Activated naive CD8-positive, alpha-beta T cell treated with anti-CD3 and anti-CD28 coated beads, Interleukin-2, amount 10 ng/mL, durations not matched to agents 7 days and 5 days (primary cell): ENCODE measurements around the gene PRPH2. TPM values are rescaled to one million over a fixed set of nuclear protein-coding genes. Genes with fewer than 3 reads are reported as not detected.
A peak's percentile ranks its signal among the peaks of the same experiment; 100 is the strongest.
"Not testable (repeated sequence)": the region's sequence is repeated elsewhere in the genome, so short reads cannot be mapped to it uniquely, and the experiment has no call there.

Experiments
- ATAC-seq: fragments of 150-1000 bp; cut with Tn5 transposase; one replicate; pipeline ENCODE4 v1.10.0; 2021; ENCODE audit warnings: low read depth, moderate library complexity
- POLR2A ChIA-PET: fragments of 350-600 bp; sonication (Branson Sonifier 250); formaldehyde crosslinking; loops from one replicate; lab custom pipeline; 2021; ENCODE audit warnings: antibody characterized with exemption; lab: Charles Lee
- DNase-seq: peaks from one replicate; pipeline ENCODE4 v3.0.0; 2021
- H3K27ac Mint-ChIP-seq: one replicate; pipeline ENCODE4 v1.8.0; 2022; ENCODE audit warnings: mild to moderate bottlenecking, mixed read lengths
- H3K27me3 Mint-ChIP-seq: one replicate; pipeline ENCODE4 v1.8.0; 2022; ENCODE audit warnings: mild to moderate bottlenecking, moderate library complexity, mixed read lengths
- H3K36me3 Mint-ChIP-seq: one replicate; pipeline ENCODE4 v1.8.0; 2021; ENCODE audit warnings: mild to moderate bottlenecking, mixed read lengths
- H3K4me1 Mint-ChIP-seq: one replicate; pipeline ENCODE4 v1.8.0; 2021; ENCODE audit warnings: mixed read lengths
- H3K4me3 Mint-ChIP-seq: one replicate; pipeline ENCODE4 v1.8.0; 2022; ENCODE audit warnings: mild to moderate bottlenecking, moderate library complexity, mixed read lengths
- H3K9me3 Mint-ChIP-seq: one replicate; pipeline ENCODE4 v1.8.0; 2021; ENCODE audit warnings: mixed read lengths
- total RNA-seq, 2 experiments: library from RNA; stranded (reverse); gene quantifications; one replicate each; pipeline ENCODE4 v1.2.3, GENCODE V29; 2021

Gene PRPH2
- total RNA-seq, 2 experiments from 2014 or later: 0.08 to 0.09 TPM

DNA sequence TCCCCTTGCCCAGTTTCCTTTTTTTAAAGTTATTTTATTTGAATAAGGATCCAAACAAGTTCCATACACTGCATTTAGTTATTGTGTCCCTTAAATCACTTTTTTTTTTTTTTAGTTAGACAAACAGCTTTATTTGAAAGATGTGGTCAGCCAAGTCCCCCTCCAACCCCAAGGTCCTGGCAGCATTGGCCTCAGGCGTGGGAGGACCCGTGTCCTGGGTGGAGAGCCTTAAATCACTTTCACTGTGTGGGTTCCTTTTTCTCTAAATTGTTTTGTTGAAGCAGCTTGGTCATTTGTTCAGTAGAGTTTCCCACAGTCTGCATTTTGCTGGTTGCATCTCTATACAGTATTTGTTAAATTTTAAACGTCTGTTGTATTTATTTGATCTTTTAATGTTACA, 28.7 kb upstream of the PRPH2 start:
- Mint-ChIP-seq H3K36me3 (peaks cover 13% of the 10 kb centered on the region), H3K4me1 (peaks cover 18% of the 10 kb centered on the region), H3K4me3 (no peak overlapping the region), H3K27me3 (no peaks in the 10 kb centered on the region), H3K27ac (no peak overlapping the region), H3K9me3 (peaks cover 1% of the 10 kb centered on the region)
- POLR2A ChIA-PET: interaction anchor here (8.0 kb wide), 1 partner anchor 24 kb away, joined by 450 read pairs; the partner anchor contains the start of gene BICRAL
- DNase-seq: no peak
- ATAC-seq: no peak

GRCh38 chr6:42748203-42748898, 26.0 kb upstream of the PRPH2 start:
- no peaks in the 10 kb centered on the region for H3K27me3 Mint-ChIP-seq
- peaks cover 1% of the 10 kb centered on the region for H3K9me3 Mint-ChIP-seq
- peak overlapping the region; percentile 100 for H3K4me3 Mint-ChIP-seq
- H3K36me3 Mint-ChIP-seq: peaks cover 20% of the 10 kb centered on the region
- ATAC-seq: no peak
- POLR2A ChIA-PET: interaction anchor here (0.6 to 8.0 kb wide), 11 partner anchors 10 to 853 kb away, joined by 4 to 450 read pairs (median 5); partner anchors contain the start of genes BICRAL, RPL7L1 and USP49
- H3K4me1 Mint-ChIP-seq: peaks cover 22% of the 10 kb centered on the region
- H3K27ac Mint-ChIP-seq: peak overlapping the region; percentile 100
- no peak for DNase-seq

- peak overlapping the region; percentile 100 for H3K4me3 Mint-ChIP-seq
- peaks cover 20% of the 10 kb centered on the region for H3K36me3 Mint-ChIP-seq
- POLR2A ChIA-PET: interaction anchor here (0.5 to 8.0 kb wide), 31 partner anchors 11 to 730 kb away, joined by 3 to 450 read pairs (median 5); partner anchors contain the start of genes BICRAL, CNPY3, CUL7 and PEX6
- DNase-seq (peak; percentile 86), ATAC-seq (peak; percentile 57)
- H3K27ac Mint-ChIP-seq: peak overlapping the region; percentile 100
- H3K9me3 Mint-ChIP-seq: no peaks in the 10 kb centered on the region
- no peaks in the 10 kb centered on the region for H3K27me3 Mint-ChIP-seq
- H3K4me1 Mint-ChIP-seq: peaks cover 21% of the 10 kb centered on the region
Measured at GRCh38 chr6:42746463-42747391, 24.3 kb upstream of the PRPH2 start.

DNA sequence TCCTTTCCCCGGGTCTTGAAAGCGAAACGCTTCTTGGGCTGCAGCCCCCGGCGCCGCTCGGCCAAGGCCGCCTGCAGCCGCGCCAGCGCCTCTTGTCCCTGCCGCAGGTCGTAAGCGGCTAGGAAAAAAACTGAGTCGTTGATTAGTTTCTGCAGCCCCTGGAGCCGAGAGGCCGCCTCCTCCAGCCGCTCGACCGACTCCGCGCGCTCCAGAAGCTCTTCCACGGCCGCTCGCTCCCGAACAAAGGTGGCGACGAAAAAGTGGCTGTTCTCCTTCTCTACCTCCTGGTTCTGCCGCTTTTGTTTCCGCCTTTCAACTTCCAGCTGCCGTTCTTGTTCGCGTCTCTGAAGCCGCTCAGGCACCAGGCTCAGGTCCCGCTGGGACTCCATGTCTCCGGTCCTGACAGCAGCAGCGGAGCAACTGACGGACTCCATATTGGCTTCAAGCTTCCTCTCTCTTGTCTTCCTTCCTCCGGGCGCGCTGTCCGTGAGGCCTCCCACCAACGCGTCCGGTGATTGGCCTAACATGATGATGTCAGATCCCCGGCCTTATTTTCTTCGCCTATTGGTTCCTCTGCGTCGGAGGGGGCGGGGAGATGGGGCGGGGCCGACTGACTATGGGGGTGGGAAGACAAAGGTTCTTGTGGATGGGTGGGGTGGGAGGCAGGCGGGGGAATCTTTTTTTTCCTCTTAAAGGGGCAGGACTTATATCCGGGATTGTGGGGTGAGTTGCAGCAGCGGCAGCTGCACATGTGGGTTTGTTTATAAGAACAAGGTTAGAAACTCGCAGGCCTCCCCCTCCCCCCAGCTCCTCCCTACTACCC, 23.5 kb upstream of the PRPH2 start, which contains the start of gene TBCC:
Gene TBCC, minus strand, starts transcription at position 464 of the 823 bp plus-strand sequence. Its CDS starts 30 bp downstream, at position 434.
- peak within 1 kb of the TSS; percentile 100 for H3K4me3 Mint-ChIP-seq
- no peaks in the 10 kb centered on the region for H3K9me3 Mint-ChIP-seq
- ATAC-seq: peak; percentile 83
- peak within 1 kb of the TSS; percentile 100 for H3K27ac Mint-ChIP-seq
- peak; percentile 85 for DNase-seq
- peaks cover 20% of the 10 kb centered on the region for H3K36me3 Mint-ChIP-seq
- H3K27me3 Mint-ChIP-seq: no peaks in the 10 kb centered on the region
- POLR2A ChIA-PET: interaction anchor here (0.5 to 8.0 kb wide), 28 partner anchors 9 to 731 kb away, joined by 3 to 450 read pairs (median 6); partner anchors contain the start of genes BICRAL, CNPY3, CUL7 and PEX6
- peaks cover 21% of the 10 kb centered on the region for H3K4me1 Mint-ChIP-seq

DNA sequence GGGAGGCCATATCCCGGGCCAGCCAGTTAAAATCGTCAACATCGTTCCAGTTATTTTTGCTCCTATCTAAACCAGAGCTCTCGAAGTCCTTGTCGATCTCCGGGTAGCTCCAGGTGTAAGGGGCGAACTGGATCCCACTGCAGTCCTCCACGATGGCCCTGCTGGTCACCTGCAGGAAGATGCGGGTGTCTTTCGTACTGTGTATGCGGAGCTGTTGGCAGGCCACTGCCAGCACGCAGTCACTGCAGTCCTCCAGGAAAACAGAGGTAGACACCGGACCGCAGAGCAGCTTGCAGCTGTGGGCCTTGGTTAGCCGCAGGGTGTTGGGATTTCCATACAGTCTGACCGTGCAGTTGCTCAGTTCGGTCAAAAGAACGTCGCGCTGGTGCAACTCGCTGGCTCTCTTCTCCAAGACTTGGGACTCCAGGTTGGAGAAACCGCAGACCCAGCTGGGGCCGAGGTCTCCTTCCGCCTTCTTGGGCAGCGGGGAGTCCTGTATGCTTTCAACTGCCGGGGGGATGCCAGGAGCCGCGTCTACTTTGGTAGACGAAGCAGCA, 22.8 kb upstream of the PRPH2 start:
- H3K4me1 Mint-ChIP-seq: peaks cover 21% of the 10 kb centered on the region
- H3K9me3 Mint-ChIP-seq: no peaks in the 10 kb centered on the region
- ATAC-seq (no peak), DNase-seq (peak; percentile 54)
- H3K27ac Mint-ChIP-seq: peak overlapping the region; percentile 100
- POLR2A ChIA-PET: interaction anchor here (0.5 to 8.0 kb wide), 20 partner anchors 10 to 732 kb away, joined by 3 to 450 read pairs (median 8); partner anchors contain the start of genes BICRAL, CNPY3, PEX6 and PPP2R5D
- no peaks in the 10 kb centered on the region for H3K27me3 Mint-ChIP-seq
- H3K4me3 Mint-ChIP-seq: peak overlapping the region; percentile 100
- peaks cover 17% of the 10 kb centered on the region for H3K36me3 Mint-ChIP-seq

- no peak for DNase-seq
- POLR2A ChIA-PET: interaction anchor here (0.9 to 8.0 kb wide), 7 partner anchors 15 to 181 kb away, joined by 3 to 450 read pairs (median 13); partner anchors contain the start of genes BICRAL, RPL7L1 and UBR2
- Mint-ChIP-seq H3K9me3 (no peaks in the 10 kb centered on the region), H3K27ac (peak overlapping the region; percentile 100), H3K36me3 (peaks cover 17% of the 10 kb centered on the region), H3K27me3 (no peaks in the 10 kb centered on the region), H3K4me1 (peaks cover 21% of the 10 kb centered on the region), H3K4me3 (peak overlapping the region; percentile 100)
- no peak for ATAC-seq
Measured at GRCh38 chr6:42744351-42744893, 22.0 kb upstream of the PRPH2 start.

GRCh38 chr6:42742116-42742894, 19.9 kb upstream of the PRPH2 start:
- ATAC-seq (no peak), DNase-seq (no peak)
- Mint-ChIP-seq H3K27ac (no peak overlapping the region), H3K9me3 (no peaks in the 10 kb centered on the region), H3K27me3 (peaks cover 12% of the 10 kb centered on the region), H3K4me3 (peak overlapping the region; percentile 31), H3K4me1 (peaks cover 8% of the 10 kb centered on the region), H3K36me3 (peaks cover 14% of the 10 kb centered on the region)
- POLR2A ChIA-PET: interaction anchor here (1.0 to 1.4 kb wide), 3 partner anchors 10 to 148 kb away, joined by 4 to 6 read pairs (median 5); partner anchors contain the start of gene BICRAL

GRCh38 chr6:42740725-42741124, 18.3 kb upstream of the PRPH2 start:
- Mint-ChIP-seq H3K4me1 (peaks cover 6% of the 10 kb centered on the region), H3K27ac (no peak overlapping the region), H3K9me3 (no peaks in the 10 kb centered on the region), H3K4me3 (no peak overlapping the region), H3K27me3 (peaks cover 14% of the 10 kb centered on the region), H3K36me3 (peaks cover 11% of the 10 kb centered on the region)
- ATAC-seq: no peak
- POLR2A ChIA-PET: interaction anchor here (0.7 kb wide), 3 partner anchors 19 to 133 kb away, joined by 3 to 7 read pairs (median 6); no protein-coding TSS in a partner anchor
- no peak for DNase-seq

DNA sequence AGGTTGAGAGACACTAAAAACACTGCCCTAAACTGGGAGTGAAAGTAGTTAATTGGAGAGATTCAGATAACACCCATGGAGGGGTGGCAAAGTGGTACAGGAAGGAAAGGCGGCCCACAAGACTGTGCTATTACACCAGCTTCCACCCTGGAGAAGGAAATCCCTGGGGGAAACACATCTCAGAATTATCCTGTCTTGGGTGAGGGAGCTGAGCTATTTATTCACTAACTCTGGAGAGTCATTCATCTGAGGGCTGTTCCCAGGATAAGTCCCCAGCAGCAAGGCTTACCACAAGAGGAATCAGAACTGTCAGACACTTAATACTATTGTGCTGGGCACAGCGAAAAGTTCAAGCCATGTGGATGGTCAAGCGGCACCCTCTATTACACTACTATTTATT, 13.6 kb upstream of the PRPH2 start:
- no peaks in the 10 kb centered on the region for H3K36me3 Mint-ChIP-seq
- DNase-seq (no peak), ATAC-seq (no peak)
- H3K27ac Mint-ChIP-seq: no peak overlapping the region
- H3K9me3 Mint-ChIP-seq: peaks cover 3% of the 10 kb centered on the region
- no peak overlapping the region for H3K4me3 Mint-ChIP-seq
- H3K4me1 Mint-ChIP-seq: no peaks in the 10 kb centered on the region
- H3K27me3 Mint-ChIP-seq: peaks cover 14% of the 10 kb centered on the region
- POLR2A ChIA-PET: interaction anchor here (0.6 kb wide), 1 partner anchor 35 kb away, joined by 3 read pairs; no protein-coding TSS in a partner anchor

GRCh38 chr6:42733867-42734481, 11.6 kb upstream of the PRPH2 start:
- H3K9me3 Mint-ChIP-seq, DNase-seq, H3K4me1 Mint-ChIP-seq, H3K4me3 Mint-ChIP-seq, H3K36me3 Mint-ChIP-seq, H3K27ac Mint-ChIP-seq, ATAC-seq, POLR2A ChIA-PET: not testable (repeated sequence)
- peaks cover 13% of the 10 kb centered on the region for H3K27me3 Mint-ChIP-seq

- peaks cover 1% of the 10 kb centered on the region for H3K27me3 Mint-ChIP-seq
- no peaks in the 10 kb centered on the region for H3K36me3 Mint-ChIP-seq
- POLR2A ChIA-PET: interaction anchor here (0.6 to 1.5 kb wide), 2 partner anchors 16 to 52 kb away, joined by 3 to 10 read pairs; partner anchors contain the start of genes BICRAL and TBCC
- H3K4me1 Mint-ChIP-seq: peaks cover 13% of the 10 kb centered on the region
- ATAC-seq (no peak), DNase-seq (no peak)
- no peak overlapping the region for H3K4me3 Mint-ChIP-seq
- H3K27ac Mint-ChIP-seq: no peak overlapping the region
- peaks cover 3% of the 10 kb centered on the region for H3K9me3 Mint-ChIP-seq
Measured at GRCh38 chr6:42729731-42730130, 7.3 kb upstream of the PRPH2 start.
